IPS-11a (cell line): ENCODE data around the gene VIPR2.

Source experiments
- H3K4me3 ChIP-seq: one replicate; pipeline ENCODE4 v1.5.1; 2013; ENCODE audit warnings: low read depth, low read length, control low read depth

Gene VIPR2

DNA sequence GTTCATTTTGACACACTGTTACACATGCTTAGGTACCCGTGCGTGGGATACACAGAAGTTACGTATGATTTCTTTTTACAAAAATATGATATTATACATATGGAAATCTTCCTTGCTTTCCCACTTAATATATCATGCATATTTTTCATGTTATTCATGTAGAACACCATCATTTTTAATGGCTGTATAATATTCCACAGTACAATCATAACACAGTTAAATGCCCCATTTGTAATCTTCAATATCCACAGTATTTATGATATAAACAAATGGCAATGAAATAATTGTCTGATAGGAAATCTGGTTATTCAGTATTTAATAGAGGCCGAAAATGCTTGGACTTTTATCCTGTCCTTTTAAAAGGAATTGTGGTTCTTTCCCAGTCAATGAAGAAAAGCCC, 23.2 kb downstream of the VIPR2 start:
- no peak overlapping the region for H3K4me3 ChIP-seq

DNA sequence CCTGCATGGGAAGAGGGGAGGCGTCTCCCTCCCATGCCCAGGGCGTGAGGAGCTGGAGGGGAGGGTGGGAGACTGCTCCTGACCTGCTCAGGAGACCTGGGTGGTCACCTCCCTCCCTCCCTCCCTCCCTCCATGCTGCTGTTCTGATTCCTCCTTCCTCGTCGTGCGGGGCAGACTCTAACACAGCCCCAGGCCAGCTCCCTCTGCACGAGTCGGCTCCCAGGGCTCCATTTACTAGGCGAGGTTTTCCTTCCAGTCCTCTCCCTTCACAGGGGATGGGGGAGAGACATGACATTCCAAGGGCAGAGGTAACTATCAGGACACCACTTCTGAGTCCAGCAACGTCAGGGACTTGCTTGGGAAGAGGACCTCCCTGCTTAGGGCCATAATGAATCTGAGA, 23.6 kb downstream of the VIPR2 start:
- H3K4me3 ChIP-seq, result no peak overlapping the region

DNA sequence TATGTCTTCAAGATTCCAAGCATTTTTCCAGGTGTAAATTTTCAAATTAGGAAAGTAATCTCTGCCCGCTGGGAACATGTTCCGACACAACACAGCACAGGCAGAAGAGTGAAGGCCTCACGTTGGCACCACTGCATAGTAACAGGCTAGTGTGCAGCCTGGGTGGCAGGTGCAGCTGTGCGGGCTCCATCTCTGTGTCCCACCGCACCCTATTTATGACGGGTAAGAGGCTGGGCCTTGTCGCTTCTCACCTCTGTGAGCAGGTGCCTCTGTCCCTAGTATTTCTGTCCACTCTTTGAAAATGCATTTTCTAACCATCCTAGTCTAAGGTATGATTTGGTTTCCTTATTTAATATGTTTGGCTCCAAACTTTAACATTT, 24.1 kb downstream of the VIPR2 start:
- no peak overlapping the region for H3K4me3 ChIP-seq

DNA sequence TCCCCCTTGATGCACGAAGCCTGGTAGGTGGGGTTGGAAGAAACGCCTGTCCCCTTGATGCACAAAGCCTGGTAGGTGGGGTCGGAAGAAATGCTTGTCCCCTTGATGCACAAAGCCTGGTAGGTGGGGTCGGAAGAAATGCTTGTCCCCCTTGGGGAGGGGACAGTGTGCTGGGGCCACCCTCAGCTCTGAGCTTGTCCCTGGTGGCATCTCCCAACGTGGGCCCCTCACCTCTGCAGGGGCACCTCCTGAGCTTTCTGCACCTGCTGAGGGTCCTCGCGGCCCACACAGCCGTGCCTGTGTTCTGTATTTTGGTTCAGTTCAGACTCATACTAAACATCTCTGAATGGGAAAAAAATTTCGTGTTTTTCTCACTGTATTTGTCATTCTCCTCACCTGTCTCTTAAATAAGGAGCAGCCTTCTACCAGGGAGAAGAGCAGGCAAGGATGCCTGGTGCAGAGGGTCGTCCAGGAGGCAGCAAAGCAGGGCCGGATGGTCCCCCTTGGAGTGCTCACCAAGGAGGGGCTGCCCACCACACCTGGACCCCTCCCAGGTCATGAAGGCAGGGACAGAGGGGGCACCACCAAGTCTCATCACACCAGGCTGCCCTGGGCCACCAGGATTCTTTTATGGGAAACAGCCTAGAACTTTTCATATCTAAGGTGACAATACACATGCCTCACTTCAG, 24.7 kb downstream of the VIPR2 start:
- no peak overlapping the region for H3K4me3 ChIP-seq

DNA sequence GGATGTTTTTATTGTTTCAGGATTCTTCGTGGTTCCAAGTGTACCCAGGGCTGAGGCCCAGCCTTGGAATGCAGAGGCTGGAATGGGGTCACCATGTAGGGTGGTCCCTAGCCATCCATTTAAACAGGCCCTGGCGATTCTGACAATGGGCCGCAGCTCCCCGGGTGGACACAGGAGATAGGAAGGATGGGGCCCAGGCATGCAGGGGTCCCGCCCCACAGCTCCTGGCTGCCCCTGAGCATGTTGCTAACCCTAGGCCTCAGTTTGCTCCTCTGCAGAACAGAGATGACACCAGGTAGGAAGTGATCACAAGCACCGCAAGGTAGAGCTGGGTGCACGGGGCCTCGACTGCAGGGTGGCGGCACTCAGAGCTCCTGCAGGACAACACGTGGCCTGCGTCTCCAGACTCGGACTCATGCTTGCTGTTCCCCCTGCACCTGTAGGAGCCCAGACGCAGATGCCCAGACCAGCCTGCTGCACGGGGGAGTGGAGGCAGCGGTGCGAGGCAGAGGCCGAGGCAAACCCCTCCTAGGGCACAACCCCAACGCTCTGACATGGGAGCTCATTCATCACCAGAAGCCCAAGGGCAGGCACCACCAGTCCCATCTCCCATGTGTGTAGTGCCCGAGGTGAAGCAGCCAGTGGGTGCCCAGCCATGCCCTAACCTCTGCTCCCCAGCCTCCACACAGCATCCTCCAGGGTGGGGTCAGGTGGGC, 25.5 kb downstream of the VIPR2 start:
- no peak overlapping the region for H3K4me3 ChIP-seq

DNA sequence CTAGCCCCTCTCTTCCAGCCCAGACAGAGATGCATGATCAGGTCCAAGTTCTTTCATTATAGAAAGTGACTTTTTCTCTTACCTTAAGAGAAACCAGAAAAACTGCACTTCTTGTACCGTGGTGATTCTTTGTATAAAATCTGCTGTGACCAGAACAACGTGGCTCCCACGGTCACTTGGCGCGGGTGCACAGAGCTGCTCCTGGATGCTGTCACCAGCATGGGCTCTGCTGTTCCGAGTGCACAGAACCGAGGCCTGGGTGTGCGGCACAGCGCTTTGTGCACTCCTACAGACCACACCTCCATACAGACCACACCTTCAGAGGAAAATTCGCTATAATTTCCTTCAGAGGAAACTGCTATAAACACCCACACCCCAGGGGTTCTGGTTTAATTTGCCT, 26.0 kb downstream of the VIPR2 start:
- no peak overlapping the region for H3K4me3 ChIP-seq

DNA sequence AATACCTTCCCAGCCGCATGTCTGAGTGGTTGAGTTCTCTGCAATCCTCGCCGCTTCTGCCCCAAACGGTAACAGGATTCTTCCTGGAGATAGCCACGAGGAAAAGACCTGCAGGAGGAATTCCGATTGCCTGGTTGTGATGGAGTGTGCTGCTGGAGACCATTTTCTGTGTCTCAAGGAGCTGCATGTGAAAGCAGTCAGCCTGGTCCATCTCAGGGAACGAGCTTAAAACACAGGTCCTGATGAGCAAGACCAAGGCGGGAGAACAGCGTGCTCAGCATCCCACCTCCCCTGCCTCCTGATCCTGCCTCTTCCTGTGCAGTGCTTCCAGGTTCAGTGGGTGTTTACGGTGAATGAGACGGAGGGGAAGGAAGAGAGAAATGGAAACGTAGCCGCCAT, 26.5 kb downstream of the VIPR2 start:
- no peak overlapping the region for H3K4me3 ChIP-seq

DNA sequence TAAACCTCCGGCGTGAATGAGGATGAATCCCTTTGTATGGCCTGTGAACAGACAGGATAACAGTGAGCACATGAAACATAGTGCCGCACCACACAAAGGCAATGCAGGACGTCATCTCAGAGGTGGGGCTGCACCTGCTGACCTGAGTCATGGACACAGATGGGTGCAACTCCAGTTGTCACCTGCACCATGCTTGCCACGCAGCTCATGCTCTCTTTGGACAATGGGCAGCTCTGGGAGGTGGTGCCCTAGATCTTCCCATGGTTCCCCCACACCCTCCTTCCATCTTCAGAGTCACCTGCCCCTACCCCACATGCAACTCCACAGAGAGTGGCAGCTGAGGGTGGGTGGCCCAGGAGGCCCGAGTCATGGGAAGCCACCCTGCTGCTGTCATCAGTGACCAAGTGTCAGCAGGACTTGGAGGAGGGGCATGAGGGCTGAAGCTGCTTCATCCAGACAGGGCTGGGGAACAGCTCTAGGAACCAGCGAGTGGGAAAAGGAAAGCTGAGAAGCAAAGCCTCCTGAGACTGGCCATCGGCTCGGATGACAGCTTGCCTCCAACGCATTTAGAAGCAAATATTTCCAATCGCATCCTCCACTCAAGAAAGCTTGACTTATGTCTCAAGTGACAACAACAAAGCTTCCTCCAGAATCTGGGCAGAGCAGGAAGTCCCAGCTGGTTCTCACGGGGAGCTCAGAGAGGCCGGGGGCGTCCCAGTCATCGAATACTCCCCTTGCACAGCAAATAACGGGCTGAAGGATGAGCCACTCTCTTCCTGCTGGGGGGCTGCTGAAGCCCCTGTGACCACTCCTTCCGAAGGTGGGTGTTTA, 27.1 kb downstream of the VIPR2 start:
- H3K4me3 ChIP-seq, result no peak overlapping the region

DNA sequence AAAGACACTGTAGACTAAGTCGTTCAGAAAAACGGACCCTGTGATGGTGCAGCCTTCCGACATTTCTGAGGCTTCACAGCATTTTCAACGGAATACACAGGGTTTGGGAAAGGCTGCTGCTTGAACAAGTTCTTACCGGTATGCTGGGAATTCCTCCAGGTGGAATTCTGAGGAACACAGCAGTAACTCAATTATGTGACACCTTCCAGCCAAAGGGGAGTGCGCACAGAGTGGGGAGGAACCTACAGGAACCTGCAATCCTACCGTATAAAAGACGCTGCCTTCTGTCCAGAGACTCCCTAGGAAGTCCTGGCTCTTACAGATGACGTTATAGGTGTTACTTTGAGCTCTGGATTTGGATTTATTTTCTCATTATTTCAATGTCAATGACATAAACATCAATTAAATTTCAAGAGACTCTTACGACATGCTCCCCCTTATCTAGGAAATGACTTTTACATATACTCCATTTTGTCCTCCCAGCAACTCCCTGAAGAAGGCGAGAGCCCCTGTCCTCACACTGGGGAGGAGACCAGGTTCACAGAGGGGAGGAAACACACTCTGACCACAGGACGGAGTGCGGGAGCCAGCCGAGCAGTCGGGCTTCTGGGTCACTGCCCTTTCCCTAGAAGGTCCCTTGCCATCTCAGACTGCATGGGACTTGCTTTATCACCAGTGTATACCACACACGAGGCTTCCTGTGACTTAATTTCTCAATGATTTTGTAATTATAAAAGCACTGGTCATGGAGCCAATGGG, 27.9 kb downstream of the VIPR2 start:
- H3K4me3 ChIP-seq, result no peak overlapping the region

DNA sequence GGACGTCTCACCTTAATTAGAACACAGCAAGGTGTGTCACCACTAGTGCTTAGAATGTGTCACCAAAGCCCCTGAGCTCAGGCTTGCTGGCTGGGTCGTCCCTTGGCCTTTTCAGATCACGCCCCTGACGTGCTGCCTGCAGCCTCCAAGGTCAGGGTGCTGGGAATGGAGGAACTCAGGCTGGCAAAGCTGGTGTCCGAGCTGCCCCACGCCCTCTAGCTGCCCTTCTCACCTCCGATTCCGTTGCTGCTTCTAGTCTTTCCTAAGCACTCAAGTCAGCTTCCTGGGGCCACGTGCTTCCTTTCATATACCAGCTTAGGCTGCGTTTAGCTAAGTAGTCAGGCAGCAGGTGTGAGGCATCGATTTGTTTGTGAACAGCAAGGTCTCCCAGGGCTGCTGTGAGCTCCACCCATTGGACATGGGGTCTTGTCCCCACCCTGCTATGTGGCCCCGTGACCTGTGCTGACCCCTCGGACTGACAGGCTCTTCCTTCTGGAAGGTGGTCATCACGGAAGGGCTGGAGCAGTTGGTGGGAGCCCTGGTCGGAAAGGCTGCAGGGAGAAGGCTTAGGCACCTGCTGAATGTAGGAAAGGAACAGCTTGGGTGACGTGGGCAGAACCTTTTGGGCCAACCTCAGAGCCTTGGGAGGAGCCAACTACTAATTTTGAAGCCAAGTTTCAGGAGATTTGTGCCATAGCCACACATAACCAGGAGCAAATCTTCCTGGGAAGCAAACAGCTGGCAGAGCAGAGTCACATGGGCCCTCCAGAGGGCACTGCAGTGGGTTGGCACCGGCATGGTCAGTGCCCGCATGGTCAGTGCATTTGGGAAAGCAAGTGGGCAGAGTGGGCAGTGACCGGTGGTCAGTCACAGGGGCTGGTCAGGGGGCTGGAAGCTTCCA, 28.8 kb downstream of the VIPR2 start:
- no peak overlapping the region for H3K4me3 ChIP-seq

DNA sequence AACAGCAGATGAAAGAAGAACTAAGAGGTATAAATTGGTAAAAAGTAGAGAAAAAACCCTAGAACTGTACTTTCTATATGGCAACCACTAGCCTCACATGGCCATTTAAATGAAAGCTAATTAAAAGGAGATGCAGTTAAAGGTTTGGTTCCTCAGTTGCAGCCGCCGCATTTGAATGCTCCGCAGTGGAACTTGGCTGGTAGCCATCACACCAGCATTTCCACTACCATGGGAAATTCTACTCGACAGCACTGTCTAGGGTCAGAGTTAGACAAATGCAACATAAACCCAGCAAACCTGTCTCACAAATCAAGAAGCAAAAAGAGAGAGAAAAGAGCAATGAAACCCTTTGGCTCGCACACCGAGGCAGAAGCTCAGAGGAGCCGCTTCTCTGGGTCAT, 29.7 kb downstream of the VIPR2 start:
- no peak overlapping the region for H3K4me3 ChIP-seq

DNA sequence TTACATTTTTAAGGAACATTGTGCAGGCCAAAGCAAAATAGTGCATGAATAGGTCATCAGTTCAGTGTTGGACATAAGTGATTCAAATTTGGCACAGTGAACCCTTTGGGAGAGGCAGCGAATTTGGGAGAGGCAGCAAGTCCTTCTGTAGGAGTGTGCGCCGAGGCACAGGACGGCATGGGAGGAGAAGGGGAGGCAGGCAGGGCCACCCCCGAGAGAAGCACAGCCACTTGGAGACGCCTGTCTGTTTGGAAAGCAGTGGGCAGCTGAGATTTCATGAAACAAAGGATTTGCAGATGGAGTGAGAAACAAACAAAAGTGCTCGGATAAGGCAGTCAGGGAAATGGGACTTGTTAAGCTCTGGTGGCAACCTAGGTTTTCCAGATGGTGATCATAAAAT, 30.6 kb downstream of the VIPR2 start:
- no peak overlapping the region for H3K4me3 ChIP-seq

DNA sequence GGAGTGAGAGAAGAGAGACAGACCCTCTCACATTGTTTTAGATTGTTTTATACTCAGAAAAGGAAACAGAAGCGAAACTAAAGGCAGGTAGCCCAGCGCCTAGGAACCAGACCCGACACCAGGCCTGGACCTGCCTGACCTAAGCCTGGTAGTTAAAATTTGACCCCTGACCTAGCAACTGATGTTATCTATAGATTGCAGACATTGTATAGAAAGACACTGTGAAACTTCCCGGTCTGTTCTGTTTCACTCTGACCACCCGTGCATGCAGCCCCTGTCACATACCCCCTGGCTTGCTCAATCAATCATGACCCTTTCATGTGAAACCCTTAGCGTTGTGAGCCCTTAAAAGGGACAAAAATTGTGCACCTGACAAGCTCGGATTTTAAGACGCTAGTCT, 31.6 kb downstream of the VIPR2 start:
- no peak overlapping the region for H3K4me3 ChIP-seq

DNA sequence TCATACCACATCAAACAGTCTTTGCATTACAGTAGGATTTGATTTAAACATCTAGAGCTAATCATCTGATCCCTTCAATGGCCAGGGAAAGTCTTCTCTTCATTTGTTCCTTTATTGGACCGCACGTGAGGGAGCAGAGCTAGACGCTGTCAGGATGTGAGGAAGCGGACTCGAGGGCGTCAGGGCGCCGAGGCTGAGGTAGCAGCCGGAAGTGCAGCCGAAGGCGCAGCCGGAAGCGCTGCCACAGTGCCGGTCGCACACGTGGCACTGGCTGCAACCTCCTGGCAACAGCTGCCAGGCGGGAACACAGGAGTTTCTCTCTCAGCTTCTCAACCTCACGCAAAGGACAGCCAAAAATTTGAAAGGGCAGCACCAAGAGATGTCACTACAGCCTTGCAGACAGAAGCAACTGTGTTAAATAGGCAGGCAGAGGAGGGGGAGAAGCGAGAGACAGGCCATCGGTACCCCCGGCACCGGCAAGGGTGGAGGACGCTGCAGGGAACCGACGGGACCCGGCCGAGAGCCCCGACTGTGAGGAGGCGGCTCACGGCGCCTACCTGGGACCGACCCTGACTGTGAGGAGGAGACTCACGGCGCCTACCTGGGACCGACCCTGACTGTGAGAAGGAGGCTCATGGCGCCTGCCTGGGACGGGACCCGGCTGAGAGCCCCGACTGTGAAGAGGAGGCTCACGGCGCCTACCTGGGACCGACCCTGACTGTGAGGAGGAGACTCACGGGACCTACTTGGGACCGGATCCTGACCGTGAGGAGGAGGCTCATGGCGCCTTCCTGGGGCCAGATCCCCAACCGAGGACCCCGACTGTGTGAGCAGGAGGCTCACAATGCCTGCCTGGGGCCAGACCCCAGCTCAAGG, 32.3 kb downstream of the VIPR2 start:
- no peak overlapping the region for H3K4me3 ChIP-seq

DNA sequence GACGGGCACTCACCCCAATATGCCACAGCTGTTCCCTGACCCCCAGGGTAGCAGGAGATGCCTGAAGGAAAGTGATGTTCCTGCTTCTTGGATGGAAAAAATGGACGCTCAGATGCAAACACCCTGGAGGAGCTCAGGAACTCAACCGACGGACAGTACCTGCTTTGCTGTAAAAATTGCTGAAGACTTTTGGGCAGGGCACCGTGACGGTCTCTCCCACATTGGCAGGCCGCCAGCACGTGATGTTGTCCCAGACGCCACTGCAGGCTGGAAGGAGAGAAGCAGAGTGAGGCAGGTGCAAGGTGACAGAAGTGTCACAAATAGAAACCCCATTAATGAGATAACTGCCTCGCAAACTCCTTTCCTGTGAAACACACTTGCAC, 35.0 kb downstream of the VIPR2 start:
- no peak overlapping the region for H3K4me3 ChIP-seq

DNA sequence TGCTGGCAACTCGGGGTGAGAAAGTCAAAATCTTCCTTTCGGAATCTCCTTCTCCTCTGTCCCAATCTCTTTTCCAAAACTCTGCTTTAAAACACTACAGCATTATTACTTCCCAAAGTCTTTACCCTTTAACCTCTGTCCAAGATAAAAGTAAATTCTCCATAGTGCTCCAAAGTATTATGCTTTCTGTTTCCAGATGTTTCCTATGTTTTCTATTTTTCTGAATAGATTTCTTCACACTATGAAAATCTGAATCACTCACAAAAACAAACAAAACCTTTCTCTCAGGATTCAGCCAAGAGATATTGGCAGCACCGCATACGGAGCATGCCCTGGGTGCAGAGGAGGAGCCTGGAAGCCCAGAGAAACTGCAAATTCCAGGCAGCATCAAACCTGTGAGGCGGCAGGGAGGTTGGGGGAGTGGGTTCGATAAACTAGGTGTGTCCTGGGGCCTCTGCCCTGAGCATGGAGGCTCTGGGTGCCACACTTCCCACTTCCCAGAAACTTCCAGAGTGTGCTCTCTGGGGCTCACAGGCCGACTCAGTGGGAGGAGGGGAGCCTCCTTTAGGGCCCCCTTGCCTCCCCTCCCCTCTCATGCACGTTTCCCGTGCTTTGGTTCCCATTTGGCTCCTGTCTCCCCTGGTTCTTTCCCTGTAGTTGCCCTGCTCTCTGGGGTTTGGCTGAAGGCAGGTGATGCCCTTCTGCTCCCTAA, 35.6 kb downstream of the VIPR2 start:
- no peak overlapping the region for H3K4me3 ChIP-seq

DNA sequence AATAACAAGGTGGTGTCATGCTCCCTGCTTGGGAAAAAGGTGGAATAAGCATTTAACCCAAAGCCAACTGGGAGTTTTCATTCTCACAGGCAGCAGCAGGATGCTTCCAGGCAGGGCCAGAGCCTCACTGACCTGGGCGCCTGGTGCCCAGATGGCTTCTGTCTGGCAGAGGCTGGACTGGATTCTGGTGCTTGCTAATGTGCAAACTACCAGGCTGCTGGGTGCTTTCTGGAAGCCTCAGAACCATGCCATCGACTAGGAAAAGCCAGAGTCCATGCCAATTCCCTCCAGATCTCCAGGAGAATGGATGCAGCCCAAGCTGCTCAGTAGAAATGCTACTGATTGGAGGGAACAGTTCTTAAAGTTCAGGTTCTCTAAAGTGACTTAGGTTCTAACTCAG, 36.2 kb downstream of the VIPR2 start:
- no peak overlapping the region for H3K4me3 ChIP-seq

DNA sequence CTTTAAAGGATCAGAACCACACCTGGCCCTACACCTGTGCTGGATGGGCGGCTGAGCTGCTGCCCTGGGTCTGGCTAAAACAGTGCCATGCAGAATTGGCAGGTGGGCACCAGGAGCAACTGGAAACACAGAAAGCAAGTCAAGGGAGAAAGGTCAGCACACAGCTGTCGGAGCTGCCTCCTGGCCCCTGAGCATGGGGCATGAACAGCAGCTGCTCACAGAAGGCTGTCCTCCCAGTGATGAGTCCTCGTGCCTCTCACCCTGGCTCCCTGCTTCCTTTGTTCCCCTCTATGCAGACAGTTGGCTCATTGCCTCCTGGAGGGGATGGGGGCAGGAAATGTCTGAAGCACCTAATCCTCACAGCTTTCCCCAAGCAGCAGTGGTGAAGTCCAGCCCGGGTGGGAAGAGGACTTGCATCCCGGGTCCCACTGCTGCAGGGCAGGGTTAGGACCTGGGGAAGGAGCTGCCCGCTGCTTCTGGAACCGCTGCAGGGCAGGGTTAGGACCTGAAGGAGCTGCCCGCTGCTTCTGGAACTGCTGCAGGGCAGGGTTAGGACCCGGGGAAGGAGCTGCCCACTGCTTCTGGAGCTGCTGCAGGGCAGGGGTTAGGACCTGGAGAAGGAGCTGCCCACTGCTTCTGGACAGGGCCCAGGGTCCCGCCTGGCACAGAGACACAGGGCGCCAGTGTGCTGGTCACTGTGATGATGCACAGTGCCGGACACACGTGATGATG, 37.3 kb downstream of the VIPR2 start:
- H3K4me3 ChIP-seq, result no peak overlapping the region
